NCI-H774 (cell line): ENCODE results near the gene HCN3.
A peak's percentile ranks its signal among the peaks of the same experiment; 100 is the strongest.
"Not testable (repeated sequence)": the region's sequence is repeated elsewhere in the genome, so short reads cannot be mapped to it uniquely, and the experiment has no call there.

Experiments used
- DNase-seq: peaks from one replicate; lab custom pipeline; 2025; lab: John Stamatoyannopoulos, UW

HCN3 gene

DNA sequence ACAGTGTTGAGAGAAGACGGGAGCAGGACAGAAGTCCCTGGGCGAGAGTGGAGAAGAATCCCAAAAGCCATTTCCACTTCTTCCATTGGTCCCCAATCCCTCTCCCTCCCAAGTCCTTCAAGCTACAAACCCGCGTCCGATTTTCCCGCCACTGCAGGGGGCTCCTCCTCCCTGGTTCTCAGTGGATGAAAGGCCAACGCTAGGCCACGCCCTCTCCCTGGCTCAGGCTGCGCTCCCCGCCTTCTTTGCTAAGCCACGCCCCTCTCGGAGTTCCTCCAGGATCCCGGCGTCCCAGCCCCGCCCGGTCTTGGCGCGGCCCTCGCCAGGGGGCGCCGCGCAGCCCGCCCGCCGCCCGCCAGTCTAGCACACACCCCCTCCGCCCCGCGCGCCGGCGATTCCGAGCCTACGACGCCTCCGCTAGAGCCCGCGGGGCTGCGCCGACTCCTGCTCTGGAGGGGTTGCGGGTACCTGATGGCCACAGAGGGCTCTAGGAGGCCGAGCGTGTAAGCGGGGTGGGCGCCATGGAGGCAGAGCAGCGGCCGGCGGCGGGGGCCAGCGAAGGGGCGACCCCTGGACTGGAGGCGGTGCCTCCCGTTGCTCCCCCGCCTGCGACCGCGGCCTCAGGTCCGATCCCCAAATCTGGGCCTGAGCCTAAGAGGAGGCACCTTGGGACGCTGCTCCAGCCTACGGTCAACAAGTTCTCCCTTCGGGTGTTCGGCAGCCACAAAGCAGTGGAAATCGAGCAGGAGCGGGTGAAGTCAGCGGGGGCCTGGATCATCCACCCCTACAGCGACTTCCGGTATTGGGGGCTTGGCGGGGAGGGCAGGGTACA lies at the start of gene HCN3:
Gene HCN3 (plus strand): TSS at position 394 of the 832 bp plus-strand sequence. CDS start 128 bp downstream, at position 522.
- peak; percentile 99 for DNase-seq

DNA sequence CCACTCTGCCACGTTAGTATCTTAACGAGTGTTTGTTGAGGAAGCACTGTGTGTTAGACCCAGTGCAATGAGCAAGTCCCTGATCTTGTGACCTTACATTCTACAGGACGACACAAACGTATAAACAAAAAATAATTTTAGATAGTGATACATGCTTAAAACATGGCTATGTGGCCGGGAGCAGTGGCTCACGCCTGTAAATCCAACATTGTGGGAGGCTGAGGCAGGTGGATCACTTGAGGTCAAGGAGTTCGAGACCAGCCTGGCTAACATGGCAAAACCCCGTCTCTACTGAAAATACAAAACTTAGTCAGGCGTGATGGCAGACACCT lies 49.2 kb upstream of the HCN3 start:
- no peak for DNase-seq

DNA sequence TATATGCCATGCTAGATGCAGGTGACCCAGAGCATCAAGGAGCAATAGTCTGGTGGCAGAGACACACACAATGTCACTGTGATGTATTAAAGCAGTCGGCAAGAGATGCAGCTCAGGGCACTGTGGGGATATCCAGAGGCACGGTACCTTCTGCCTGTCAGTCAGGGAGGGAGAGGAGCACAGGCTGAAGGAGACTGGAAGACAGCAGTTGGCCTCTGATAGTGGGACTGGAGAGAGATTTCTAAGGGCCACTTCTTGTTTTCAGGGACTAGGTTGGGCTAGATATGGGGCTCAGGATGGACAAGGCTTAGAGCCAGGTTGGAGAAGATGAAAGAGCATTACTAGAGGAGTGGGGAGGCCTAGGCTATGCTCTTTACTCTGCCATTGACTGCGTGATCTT lies 46.0 kb upstream of the HCN3 start:
- not testable (repeated sequence) for DNase-seq

DNA sequence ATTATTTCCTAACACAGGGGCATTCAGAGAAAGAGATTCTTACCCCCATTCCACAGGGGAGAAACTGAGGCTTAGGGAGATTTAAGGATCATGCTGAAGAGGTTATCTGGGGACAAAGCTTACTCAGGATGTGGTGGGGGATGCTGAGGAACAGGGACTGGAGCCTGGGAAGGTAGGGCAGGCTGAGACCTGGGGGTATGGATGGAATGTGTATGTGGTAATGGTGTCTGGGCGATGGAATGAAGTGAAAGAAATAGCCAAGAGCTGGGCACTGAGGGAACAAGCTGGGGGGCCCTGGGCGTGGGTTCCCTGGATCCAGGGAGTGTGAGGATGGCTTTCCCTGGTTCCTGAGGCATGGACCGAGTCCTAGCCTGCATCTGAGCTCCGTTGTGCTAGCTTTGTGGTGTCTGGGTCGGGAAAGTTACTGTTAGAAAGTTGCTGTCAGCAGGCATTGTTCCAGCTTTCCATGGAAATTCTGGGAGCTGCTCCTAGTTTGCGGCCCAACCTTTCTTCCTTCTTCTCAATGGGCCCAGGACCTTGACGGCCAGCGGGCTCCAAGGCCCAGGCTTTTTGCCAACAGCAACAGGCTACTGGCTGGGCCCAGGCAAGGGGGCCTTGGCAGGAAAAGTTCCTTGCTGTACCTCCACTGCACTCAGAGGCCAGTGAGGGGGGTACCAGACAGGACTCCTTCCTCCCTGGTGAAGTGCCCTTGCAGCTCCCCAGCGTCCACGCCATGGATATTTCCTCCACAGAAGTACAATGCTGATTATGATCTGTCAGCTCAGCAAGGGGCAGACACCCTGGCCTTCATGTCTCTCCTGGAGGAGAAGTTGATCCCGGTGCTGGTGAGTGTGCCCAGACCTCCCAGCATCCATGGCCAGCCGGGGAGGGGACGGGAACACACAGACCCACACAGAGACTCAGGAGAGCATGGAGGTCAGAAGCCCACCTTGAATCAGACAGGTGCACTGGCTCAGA lies 45.0 kb upstream of the HCN3 start:
- not testable (repeated sequence) for DNase-seq

DNA sequence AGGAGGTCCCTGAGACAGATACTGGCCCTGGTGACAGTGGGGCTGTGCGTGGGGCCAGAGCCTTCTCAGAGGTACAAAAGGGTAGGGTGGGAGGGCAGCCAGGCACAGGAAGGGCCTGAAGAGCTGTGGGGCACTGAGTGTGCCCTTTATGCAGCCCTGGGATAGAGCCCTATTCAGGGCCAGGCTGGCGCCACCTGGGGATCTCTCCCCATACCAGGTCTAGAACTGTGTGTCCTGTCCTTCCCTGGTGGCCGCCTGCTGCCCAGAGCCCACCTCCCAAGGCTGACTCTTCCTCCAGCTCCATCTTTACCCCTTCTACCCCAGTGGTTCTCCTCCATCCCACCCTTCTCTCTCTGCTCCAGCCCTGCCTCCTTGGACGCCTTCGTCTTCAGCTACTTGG lies 43.8 kb upstream of the HCN3 start:
- not testable (repeated sequence) for DNase-seq

DNA sequence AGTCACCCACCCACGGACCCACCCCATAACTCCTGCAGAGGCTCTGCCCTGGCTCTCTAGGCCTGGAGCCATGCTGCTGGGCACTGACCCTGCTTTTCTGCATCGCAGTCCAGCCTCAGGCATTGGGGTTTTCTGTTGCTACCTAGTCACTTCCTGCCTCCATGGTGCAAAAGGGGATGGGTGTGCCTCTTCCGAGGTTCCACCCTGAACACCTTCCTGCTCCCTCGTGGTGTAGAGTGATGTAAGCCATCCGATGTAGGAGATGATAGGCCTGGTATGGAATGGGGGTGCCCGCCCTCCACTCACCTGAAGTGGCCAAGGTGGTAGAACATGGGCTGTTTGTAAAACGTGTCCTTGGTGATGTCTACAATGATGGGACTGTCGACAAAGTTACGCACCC lies 41.9 kb upstream of the HCN3 start:
- DNase-seq, result not testable (repeated sequence)

DNA sequence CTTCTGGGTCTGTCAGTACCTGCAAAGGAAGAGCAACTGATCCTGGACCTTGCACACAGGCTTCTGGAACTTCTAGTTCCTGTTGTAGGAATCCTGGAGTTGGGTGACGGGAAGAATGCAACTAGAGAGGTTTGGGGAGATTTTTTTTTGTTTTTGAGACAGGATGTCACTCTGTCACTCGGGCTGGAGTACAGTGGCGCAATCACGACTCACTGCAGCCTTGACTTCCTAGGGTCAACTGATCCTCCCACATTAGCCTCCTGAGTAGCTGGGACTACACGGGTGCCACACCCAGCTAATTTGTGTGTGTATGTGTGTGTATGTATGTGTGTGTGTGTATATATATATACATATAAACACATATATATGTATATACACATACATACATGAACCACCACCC lies 40.8 kb upstream of the HCN3 start:
- DNase-seq, result no peak

DNA sequence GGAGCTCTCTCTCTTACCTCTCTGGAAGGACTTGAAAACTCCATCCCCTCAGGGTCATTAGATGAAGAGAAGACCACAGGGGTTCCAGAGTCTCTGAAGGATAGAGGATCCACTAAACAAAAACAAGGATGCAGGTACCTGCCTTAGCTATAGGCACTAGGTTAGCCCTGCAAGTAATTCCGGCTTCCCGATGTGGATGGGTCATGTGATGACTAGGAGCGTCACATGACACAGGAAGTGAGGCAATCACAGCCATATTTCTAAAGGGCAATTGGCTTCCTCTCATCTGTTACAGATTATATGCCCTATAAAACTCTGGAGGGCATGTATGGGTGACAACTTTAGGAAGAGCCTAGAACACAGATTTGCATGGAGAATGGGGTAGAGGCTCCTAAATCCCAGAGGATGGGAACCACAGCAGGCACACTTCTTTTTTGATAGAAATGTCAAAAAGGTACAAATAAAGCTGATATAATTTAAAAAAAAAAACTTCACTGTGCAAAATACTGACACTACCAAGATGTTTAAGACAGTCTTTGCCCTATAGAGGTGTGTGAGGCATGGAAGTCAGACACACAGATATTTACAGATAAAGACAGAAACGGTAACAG lies 36.1 kb upstream of the HCN3 start:
- DNase-seq, result peak; percentile 83

DNA sequence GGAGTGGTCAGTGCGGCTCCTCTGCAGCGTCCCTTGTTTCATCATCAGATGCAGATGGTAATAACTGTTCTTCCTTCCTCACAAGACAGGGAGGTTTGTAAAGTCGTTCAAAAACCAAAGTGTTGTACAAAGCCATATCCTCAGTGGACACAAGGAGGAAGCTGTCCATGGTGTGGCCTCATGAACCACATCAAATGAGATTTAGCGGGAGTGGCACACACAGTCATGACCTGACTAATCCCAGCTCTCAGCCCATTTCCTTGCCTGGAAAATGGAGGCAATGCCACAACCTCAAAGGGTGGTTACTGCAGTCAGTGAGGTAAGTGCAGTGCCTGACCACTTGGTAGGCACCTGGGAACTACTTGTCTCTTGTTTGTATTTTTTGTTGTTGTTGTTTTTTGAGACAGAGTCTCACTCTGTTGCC lies 35.4 kb upstream of the HCN3 start:
- DNase-seq, result no peak

DNA sequence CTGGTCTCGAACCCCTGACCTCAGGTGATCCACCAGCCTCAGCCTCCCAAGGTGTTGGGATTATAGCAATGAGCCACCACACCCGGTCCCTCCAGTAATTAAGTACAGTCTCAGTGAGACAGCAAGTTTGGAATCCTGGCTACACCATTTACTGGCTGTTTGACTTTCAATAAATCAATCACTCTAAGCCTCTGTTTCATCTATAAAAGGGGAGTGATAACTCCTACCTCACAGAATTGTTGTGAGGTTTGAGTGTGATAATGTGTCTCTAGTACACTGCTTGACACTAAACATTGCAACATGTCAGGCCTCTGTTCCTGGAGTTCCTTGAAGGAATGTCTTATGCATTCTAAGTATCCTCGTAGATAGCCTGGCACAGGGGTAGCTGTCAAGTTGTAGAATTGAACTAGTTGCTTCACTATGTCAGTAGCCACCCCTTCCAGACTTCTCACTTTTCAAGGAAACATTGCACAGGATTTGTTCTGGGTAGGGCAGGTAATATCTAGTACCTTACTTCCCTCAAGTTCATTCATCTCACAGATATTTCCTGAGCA lies 34.4 kb upstream of the HCN3 start:
- DNase-seq, result no peak

DNA sequence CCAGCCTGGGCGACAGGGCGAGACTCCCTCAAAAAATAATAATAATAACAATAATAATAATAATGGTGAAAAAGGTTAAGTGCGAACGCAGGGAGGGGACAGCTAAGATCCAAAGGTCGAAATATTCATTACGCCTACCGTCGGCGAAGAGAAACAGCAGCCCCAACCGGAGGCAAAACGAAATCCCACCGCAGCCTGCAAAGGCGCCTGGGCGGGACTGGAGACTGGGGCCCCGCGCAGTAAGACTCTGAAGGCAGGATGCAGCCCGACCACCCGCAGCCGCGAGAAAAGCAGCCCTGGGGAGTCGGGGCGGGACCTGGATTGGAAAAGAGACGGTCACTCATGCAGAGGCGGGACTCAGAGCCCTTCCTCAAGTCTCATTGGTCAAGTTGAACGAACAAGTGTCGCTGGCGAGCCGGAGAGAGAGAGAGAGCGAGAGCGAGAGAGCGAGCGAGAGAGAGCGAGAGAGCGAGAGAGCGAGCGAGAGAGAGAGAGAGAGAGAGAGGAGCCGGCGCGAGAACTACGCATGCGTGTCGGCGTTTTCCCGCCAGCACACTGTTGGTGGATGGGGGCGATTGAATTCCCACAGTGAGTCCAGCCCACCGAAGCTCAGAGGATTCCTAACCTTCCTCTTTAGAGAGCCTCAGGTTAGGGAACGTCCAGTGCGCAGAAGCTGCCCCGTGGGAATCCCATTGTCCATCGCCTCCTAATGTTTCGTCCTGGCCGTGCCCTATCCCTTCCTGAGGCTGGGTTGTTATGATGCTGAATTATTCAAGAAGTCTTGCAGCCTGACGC lies 32.7 kb upstream of the HCN3 start:
- peak; percentile 99 for DNase-seq

DNA sequence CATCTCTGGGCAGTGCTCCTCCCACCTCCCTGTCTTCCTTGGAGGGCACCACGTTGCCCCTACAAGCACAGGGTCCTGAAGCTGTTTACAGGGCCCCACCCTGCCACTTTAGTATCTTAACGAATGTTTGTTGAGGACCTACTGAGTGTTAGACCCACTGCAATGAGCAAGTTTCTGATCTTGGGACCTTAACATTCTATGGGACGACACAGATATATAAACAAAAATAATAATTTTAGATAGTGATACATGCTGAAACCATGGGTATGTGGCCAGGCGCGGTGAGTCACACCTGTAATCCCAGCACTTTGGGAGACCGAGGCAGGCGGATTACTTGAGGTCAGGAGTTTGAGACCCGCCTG lies 32.1 kb upstream of the HCN3 start:
- no peak for DNase-seq

DNA sequence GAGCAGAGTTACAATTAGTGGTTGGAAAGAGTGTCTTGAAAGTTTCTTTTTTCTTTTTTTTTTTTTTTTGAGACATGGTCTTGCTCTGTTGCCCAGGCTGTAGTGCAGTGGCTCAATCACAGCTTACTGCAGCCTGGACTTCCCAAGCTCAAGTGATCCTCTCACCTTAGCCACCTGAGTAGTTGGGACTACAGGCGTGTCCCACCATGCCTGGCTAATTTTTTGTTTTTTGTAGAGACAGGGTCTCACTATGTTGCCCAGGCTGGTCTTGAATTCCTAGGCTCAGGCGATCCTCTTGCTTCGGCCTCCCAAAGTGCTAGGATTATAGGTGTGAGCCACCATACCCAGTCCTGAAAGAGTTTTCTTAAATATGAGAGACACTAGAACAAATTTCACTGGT lies 30.5 kb upstream of the HCN3 start:
- not testable (repeated sequence) for DNase-seq

DNA sequence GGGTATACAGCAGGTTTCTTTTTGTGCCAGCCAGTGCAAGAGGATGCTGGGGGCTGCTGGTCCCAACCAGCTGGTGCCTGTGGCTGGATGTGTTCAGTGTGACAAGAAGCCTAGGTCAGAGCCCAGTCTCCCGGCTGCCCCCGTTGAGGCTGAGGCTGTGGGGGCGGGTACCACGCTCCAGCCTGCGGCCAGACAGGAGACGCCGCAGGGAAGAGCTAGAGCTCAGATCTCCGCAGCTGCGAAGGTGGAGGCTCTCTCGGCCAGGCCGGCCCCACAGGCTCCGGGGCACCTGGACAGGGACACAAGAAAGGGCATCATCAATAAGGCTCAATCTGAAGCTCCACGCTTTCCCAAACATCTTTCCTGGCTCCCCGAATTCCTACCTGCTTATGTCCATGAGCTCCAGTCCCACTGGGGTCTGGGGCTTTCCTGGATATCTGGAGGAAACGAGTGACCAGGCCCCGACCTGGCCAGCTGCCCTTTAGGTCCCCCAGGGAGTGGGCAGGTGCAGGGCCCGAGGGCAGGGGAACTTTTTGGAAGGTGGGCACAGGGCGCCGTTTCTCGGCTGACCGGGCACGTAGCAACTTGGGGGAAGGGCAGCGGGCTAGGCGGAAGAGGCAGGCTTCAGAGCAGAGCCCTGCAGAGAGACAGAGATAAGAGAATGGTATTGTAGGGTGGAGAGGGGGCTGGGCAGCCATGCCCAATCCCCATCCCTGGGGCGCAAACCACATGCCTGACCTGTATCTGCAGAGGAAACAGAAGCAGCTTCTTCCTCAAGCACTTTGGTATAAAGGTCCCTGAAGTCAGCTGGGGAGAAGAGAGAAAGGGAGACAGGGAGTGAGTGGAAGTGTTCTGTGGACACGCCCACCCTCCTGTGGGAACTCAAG lies 29.4 kb upstream of the HCN3 start:
- DNase-seq, result no peak

DNA sequence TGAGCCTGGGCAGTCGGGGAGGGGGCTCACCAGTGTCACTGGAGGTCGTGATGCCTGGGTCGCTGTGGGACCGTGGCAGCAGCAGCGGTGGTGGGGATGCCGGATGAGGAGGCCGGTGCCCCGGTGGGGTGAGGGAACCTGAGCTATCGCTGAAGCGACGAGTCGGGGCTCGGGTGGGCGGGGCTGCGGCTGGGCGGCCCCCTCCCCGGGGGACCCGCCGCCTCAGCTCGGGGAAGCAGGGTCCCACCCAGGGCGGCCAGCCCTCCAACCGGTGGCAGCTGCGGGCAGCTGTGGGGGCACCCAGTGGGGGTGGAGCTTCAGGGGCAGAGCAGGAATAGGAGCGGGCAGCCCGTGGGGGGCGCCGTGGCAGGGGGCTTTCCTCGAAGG lies 27.0 kb upstream of the HCN3 start:
- no peak for DNase-seq

DNA sequence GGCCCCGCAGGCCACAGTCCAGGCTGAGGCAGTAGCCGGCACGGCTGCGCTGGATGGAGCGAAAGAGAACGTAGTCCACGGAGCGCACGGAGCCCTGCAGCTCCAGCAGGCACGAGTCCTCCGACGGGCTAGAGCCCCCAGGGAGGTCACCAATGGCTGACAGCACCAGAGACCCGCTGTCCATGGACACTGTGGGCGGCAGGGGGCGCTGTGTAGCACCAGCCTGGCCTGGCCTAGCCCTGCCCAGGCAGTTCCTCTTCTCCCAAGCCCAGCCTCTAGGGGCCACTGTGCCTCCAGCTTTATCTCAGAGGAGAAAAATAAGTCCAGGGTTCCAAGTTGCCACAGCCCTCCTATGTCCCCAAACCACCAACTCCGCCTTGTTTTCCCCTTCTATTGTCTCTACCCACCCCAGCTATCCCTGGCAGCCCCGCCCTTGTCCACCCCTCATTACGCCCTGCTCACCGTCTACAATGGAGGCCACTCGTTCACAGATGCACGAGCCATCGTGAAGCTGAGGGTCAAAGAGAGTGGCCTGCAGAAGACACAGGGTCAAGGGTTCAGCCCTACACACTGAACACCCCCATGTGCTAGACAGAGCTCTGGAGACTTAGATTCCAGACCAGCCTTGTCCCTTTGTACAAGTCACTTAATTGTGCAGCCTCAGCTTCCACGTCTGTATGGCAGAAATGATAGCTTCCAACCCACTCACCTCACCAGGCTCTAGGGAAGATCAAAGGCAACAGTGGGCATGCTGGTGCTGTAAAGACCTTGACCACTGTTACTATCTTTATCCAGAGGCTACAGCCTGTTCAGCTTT lies 26.4 kb upstream of the HCN3 start:
- DNase-seq, result peak; percentile 86

DNA sequence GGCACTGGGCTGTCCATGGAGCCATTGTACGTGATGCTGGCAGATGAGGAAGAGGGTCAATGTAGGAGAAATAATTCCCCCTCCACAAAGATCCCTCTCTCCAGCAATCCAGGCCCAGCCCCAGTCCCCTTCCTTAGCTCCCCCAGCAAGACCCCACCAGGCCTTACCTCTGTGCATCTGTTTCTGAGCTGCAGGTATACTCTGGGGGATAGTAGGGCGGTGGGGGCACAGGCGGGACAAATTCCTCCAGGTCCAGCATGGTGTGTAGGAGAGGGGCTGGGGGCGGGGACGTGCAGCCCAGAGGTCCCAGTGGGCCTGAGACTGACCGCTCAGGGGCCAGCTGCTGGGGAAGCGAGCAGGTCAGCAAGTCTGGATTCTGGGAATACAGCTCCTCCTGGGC lies 25.7 kb upstream of the HCN3 start:
- DNase-seq, result no peak

DNA sequence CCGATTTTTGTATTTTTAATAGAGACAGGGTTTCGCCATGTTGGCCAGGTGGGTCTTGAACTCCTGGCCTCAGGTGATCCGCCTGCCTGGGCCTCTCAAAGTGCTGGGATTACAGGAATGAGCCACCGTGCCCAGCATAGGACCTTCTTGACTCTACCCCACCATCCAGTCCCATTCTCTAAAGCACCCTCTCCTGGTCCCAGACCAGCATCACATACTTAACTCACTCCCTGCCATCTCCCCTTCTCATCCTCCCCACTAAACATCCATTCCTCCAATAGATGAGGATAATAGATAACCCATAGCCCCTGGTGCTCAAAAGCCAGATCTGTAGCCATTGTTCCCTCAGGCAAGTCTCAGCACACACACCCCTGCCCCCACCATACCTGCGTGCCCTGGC lies 24.1 kb upstream of the HCN3 start:
- DNase-seq, result no peak

DNA sequence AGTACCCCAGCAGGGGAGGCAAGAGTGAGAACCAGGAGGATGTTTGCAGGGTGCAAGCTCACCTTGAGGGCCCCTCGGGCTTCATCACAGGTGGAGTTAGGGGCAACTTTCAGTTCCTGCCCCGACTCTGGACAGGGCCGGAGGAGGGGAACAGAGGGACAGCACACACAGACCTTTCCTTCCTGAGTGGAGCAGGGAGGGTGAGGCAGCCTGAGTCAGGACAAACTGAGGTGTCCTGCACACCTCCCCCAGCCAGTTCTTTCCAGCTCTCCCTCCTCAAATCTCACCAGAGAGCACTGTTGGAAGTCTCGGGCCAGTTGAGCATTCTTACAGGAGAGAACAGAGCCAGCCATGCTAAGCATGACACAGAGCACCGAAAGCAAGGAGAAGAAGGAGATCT lies 23.5 kb upstream of the HCN3 start:
- no peak for DNase-seq
